CD4-positive, alpha-beta T cell (primary cell): ENCODE results near the gene FIBCD1. TPM values are rescaled to one million over a fixed set of nuclear protein-coding genes. Genes with fewer than 3 reads are reported as not detected.

Experiments used
- ATAC-seq: fragments of 200-7000 bp; cut with Tn5 transposase; one replicate; pipeline ENCODE4 v1.10.0; 2022; ENCODE audit warnings: mild to moderate bottlenecking; ENCODE audit not compliant: poor library complexity
- CTCF ChIA-PET: fragments of 350-600 bp; sonication (Branson Sonifier 250); formaldehyde crosslinking; loops from one replicate; lab custom pipeline; 2021; ENCODE audit warnings: antibody characterized with exemption, inconsistent platforms; lab: Charles Lee
- POLR2A ChIA-PET: fragments of 350-600 bp; sonication (Branson Sonifier 250); formaldehyde crosslinking; loops from one replicate; lab custom pipeline; 2021; ENCODE audit warnings: antibody characterized with exemption, inconsistent platforms; lab: Charles Lee
- DNase-seq, 14 experiments: peaks; one replicate each; pipeline ENCODE4 v3.0.0-alpha.2; 2013 to 2020; ENCODE audit warnings: mixed read lengths in 2 of 14
- H3K27ac ChIP-seq, 2 donors: one replicate each; pipeline versions ENCODE4 v1.5.1 to v1.7.0; 2013; ENCODE audit warnings: low read length in 2 of 2, low read depth in 1 of 2, mild to moderate bottlenecking in 1 of 2
- H3K27me3 ChIP-seq, 2 experiments: 1 replicate in 1 of 2; 2 replicates in 1 of 2; pipeline versions ENCODE4 v1.6.1 to v1.7.0; 2013; ENCODE audit warnings: low read length in 2 of 2, control low read depth in 1 of 2, mild to moderate bottlenecking in 1 of 2, moderate library complexity in 1 of 2; ENCODE audit not compliant: insufficient read depth in 2 of 2, control insufficient read depth in 1 of 2
- H3K36me3 ChIP-seq: one replicate; pipeline ENCODE4 v1.6.1; 2013; ENCODE audit warnings: low read length, control low read depth; ENCODE audit not compliant: insufficient read depth
- H3K4me1 ChIP-seq: one replicate; pipeline ENCODE4 v1.6.1; 2013; ENCODE audit warnings: low read length, control low read depth; ENCODE audit not compliant: insufficient read depth
- H3K4me3 ChIP-seq: one replicate; pipeline ENCODE4 v1.5.1; 2013; ENCODE audit warnings: mild to moderate bottlenecking, low read length, moderate library complexity
- H3K9me3 ChIP-seq, 2 experiments: 1 replicate in 1 of 2; 2 replicates in 1 of 2; pipeline versions ENCODE4 v1.6.1 to v1.7.0; 2013; ENCODE audit warnings: low read length in 2 of 2, mild to moderate bottlenecking in 2 of 2, control low read depth in 1 of 2, moderate library complexity in 1 of 2; ENCODE audit not compliant: control insufficient read depth in 1 of 2, insufficient read depth in 1 of 2
- H3K27ac Mint-ChIP-seq: one replicate; pipeline ENCODE4 v1.8.0; 2020; ENCODE audit warnings: mixed read lengths
- H3K27me3 Mint-ChIP-seq: one replicate; pipeline ENCODE4 v1.8.0; 2021; ENCODE audit warnings: mixed read lengths
- H3K36me3 Mint-ChIP-seq: one replicate; pipeline ENCODE4 v1.8.0; 2021; ENCODE audit warnings: low read depth, mixed read lengths
- H3K4me1 Mint-ChIP-seq: one replicate; pipeline ENCODE4 v1.8.0; 2021; ENCODE audit warnings: low read depth, mixed read lengths
- H3K4me3 Mint-ChIP-seq: one replicate; pipeline ENCODE4 v1.8.0; 2020; ENCODE audit warnings: mild to moderate bottlenecking, mixed read lengths
- H3K9me3 Mint-ChIP-seq: one replicate; pipeline ENCODE4 v1.8.0; 2020; ENCODE audit warnings: mixed read lengths
- intact Hi-C, 2 experiments: fragments of 100-400 bp; cut with DNase I in 1 of 2; cut with micrococcal nuclease in 1 of 2; formaldehyde crosslinking; loops; one replicate each; pipeline versions ENCODE4 v1.15.1 to v1.9.0; 2023 to 2025; cut with DNase I, micrococcal nuclease
- total RNA-seq, 174 experiments: library from RNA in 2 of 174; stranded (reverse) in 2 of 174; gene quantifications; one replicate each; pipeline ENCODE4 v1.2.3 and lab custom pipeline; 2021 to 2026
- TF ChIP-seq, protein P1 (sequence below): fragments of 200-600 bp; IDR thresholded peaks from one replicate; pipeline ENCODE4 v1.8.0; 2022; ENCODE audit warnings: antibody characterized with exemption, mild to moderate bottlenecking

Gene FIBCD1
- total RNA-seq, 2 experiments from 2014 or later = not detected

DNA sequence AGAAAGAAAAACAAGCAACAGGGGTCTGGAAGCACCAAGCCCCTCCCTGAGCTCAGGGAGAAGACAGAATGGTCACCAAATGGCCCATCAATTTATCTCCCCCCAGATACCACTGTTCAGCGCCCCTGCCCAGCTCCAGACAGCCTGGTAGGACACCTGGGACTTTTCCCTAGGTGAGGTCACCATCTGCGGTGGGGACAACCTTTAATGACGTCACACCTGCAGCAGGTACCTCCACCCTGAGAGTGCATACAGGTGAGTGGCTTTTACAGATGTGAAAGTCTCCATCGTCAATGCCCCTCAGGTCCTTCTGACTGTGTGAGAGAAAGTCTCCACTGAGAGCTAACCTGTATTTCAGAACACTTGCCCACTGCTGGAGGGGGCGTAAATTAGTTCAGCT, 35.6 kb upstream of the FIBCD1 start:
- H3K9me3 ChIP-seq = peaks cover 0 to 9% of the 10 kb centered on the region in 2 experiments
- Mint-ChIP-seq H3K4me1 (no peaks in the 10 kb centered on the region), H3K27ac (no peak overlapping the region), H3K4me3 (no peak overlapping the region), H3K9me3 (no peaks in the 10 kb centered on the region), H3K27me3 (peaks cover 30% of the 10 kb centered on the region), H3K36me3 (no peaks in the 10 kb centered on the region)
- TF ChIP-seq, protein P1, sequence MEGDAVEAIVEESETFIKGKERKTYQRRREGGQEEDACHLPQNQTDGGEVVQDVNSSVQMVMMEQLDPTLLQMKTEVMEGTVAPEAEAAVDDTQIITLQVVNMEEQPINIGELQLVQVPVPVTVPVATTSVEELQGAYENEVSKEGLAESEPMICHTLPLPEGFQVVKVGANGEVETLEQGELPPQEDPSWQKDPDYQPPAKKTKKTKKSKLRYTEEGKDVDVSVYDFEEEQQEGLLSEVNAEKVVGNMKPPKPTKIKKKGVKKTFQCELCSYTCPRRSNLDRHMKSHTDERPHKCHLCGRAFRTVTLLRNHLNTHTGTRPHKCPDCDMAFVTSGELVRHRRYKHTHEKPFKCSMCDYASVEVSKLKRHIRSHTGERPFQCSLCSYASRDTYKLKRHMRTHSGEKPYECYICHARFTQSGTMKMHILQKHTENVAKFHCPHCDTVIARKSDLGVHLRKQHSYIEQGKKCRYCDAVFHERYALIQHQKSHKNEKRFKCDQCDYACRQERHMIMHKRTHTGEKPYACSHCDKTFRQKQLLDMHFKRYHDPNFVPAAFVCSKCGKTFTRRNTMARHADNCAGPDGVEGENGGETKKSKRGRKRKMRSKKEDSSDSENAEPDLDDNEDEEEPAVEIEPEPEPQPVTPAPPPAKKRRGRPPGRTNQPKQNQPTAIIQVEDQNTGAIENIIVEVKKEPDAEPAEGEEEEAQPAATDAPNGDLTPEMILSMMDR = no peak
- peaks cover 0 to 6% of the 10 kb centered on the region in 2 experiments for H3K27me3 ChIP-seq
- ChIA-PET POLR2A (no interaction called here), CTCF (no interaction called here)
- H3K27ac ChIP-seq = no peak overlapping the region
- no peak for DNase-seq
- no peak for ATAC-seq
- H3K4me1 ChIP-seq = no peaks in the 10 kb centered on the region
- intact Hi-C loops = no loop called here
- no peak overlapping the region for H3K4me3 ChIP-seq
- no peaks in the 10 kb centered on the region for H3K36me3 ChIP-seq

DNA sequence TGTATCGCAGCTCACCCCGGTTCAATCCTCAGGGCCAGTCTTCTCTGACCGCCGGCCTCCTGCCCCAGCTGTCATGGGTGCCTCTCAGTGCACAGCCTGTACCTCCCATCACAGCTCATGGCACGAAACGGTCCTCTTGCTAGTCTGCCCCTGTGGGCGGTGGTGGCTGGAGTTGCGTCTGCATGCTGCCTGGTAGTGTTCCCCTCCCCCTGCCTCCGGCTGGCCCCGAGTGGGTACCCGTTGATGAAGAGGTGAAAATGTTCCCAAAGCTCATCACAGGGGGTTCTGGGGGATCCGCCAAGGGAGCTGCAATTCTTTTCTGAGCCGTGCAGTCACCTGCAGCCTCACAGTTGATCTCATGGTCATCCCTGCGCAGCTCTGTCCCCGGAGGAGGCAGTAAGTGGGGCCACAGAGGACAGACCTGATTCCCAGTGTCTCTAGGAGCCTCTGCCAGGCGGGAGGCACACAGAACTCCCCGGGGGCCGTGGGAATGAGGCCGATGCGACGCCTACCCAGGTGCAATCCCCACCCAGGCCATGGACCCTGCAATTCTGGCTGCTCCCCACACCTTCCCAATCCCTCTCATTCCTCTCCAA, 34.7 kb upstream of the FIBCD1 start:
- no peak overlapping the region for H3K27ac Mint-ChIP-seq
- no peak overlapping the region for H3K27ac ChIP-seq
- no peaks in the 10 kb centered on the region for H3K36me3 ChIP-seq
- H3K4me3 ChIP-seq = no peak overlapping the region
- H3K9me3 Mint-ChIP-seq = no peaks in the 10 kb centered on the region
- DNase-seq = no peak
- intact Hi-C loops = no loop called here
- no peaks in the 10 kb centered on the region for H3K4me1 Mint-ChIP-seq
- peaks cover 0 to 9% of the 10 kb centered on the region in 2 experiments for H3K9me3 ChIP-seq
- ChIA-PET CTCF (no interaction called here), POLR2A (no interaction called here)
- no peak overlapping the region for H3K4me3 Mint-ChIP-seq
- no peaks in the 10 kb centered on the region for H3K36me3 Mint-ChIP-seq
- no peaks in the 10 kb centered on the region for H3K4me1 ChIP-seq
- peaks cover 0 to 6% of the 10 kb centered on the region in 2 experiments for H3K27me3 ChIP-seq
- ATAC-seq = no peak
- TF ChIP-seq, protein P1 = no peak
- H3K27me3 Mint-ChIP-seq = peaks cover 26% of the 10 kb centered on the region

DNA sequence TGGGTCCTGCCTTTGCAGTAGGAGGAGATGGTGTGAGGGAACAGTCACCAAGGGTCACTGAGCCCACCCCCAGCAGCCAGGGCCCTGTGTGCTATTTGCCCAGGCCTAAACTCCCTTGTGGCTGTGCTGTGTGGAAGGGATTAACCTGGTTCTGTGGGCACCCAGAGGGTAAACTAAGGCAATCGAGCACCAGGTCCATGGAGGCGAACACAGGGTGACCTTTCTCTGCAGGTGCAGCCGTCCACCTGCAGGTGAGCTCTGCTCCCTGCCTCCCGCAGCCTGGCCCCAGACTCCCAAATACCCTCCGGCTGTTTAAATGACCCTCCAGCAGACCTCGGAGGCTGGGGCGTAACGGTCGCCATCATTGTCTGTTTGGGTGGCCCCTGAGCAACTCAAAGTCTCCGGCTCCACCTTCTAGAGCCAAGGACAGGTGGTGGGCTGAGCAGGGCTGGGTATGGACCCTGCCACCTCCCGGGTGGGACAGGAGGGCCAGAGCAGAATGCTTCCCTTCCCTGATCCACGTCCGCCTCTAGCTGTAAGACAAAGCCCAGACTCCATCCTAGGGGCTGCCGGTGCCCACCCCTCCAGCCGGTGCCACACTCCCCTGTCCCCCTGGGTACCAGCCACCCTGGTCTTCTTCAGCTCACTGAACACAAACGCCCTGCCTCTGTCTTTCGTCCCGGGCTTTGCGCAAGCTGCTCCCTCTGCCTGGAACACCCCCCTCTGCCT, 34.1 kb upstream of the FIBCD1 start:
- intact Hi-C loops = no loop called here
- Histone ChIP-seq H3K9me3 (peaks cover 0 to 9% of the 10 kb centered on the region in 2 experiments), H3K36me3 (no peaks in the 10 kb centered on the region), H3K4me1 (no peaks in the 10 kb centered on the region), H3K27me3 (peaks cover 0 to 2% of the 10 kb centered on the region in 2 experiments), H3K4me3 (no peak overlapping the region), H3K27ac (no peak overlapping the region)
- Mint-ChIP-seq H3K36me3 (no peaks in the 10 kb centered on the region), H3K27me3 (peaks cover 26% of the 10 kb centered on the region), H3K4me3 (no peak overlapping the region), H3K9me3 (no peaks in the 10 kb centered on the region), H3K27ac (no peak overlapping the region), H3K4me1 (no peaks in the 10 kb centered on the region)
- DNase-seq (no peak), ATAC-seq (no peak)
- TF ChIP-seq, protein P1 = no peak
- ChIA-PET POLR2A (no interaction called here), CTCF (no interaction called here)
